ENCODE data around the gene LYPD4.

DNA sequence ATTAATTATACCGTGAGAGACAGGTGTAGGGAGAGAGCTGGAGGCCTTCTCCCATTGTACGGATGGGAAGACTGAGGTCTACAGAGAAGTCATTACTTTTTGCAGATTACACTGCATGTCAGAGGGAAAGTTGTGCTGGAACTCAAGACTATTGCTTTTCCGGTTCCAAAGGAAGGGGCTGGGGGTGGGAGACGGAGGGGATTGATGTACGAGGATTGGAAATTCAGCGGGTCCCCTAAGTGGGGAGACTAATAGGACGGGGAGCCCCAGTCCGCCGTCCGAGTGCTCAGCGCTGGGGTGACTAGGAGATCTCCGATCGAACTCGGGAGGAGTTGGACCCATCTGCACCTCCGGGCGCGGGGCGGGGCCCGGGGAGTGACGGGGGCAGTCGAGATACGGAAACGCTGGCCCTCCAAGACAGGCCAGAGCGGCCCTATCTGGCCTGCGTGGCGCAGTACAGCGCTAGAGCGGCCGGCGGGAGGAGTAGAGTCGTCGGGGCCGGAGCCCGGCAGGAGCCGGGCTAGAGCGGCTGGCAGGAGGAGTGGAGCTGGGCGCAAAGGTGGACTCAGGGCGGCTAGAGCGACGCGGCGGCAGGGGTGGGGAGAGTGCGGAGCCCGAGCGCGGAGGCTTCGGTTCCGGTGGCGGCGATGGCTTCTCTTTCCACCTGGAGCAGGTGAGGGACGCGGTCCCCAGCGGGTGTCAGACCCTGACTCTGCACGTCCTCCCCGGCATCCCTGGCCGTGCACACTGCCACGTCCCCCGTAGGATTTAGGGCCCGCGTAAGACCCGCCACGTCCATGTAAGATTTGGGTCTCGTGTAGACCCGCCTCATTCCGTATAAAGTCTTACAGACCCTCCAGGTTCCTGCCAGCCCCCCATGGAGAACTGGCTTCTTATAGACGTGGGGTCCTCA lies 39.6 kb upstream of the LYPD4 start:
- TF ChIP-seq GRHL2 (CRISPR knock-in tag; IDR thresholded peaks at IDR 0.05; ENCODE audit: insufficient replicate concordance, severe bottlenecking) (no peak), GTF2I (CRISPR knock-in tag; conservative IDR thresholded peaks at IDR 0.05) (peak; percentile 94), CBFB (CRISPR knock-in tag; IDR thresholded peaks at IDR 0.05; ENCODE audit: low read depth) (no peak), CTCF (IDR thresholded peaks at IDR 0.05) (no peak), ELF4 (CRISPR knock-in tag; IDR thresholded peaks at IDR 0.05; ENCODE audit: low read depth) (no peak), NR2C2 (CRISPR knock-in tag; IDR thresholded peaks at IDR 0.05) (no peak), CREB1 (CRISPR knock-in tag; IDR thresholded peaks at IDR 0.05) (no peak), ZNF263 (CRISPR knock-in tag; IDR thresholded peaks at IDR 0.05; ENCODE audit: low read depth) (no peak), TCF7 (CRISPR knock-in tag; IDR thresholded peaks at IDR 0.05; ENCODE audit: low read depth) (no peak), PREB (CRISPR knock-in tag; IDR thresholded peaks at IDR 0.05; ENCODE audit: borderline replicate concordance) (no peak), CREM (CRISPR knock-in tag; IDR thresholded peaks at IDR 0.05) (peak; percentile 67; the same call in 1 of the 2 replicates)

Data from WTC11 (cell line).